ENCODE data around the gene GAGE12G. TPM values are rescaled to one million over a fixed set of nuclear protein-coding genes. Genes with fewer than 3 reads are reported as not detected.

GAGE12G gene

DNA sequence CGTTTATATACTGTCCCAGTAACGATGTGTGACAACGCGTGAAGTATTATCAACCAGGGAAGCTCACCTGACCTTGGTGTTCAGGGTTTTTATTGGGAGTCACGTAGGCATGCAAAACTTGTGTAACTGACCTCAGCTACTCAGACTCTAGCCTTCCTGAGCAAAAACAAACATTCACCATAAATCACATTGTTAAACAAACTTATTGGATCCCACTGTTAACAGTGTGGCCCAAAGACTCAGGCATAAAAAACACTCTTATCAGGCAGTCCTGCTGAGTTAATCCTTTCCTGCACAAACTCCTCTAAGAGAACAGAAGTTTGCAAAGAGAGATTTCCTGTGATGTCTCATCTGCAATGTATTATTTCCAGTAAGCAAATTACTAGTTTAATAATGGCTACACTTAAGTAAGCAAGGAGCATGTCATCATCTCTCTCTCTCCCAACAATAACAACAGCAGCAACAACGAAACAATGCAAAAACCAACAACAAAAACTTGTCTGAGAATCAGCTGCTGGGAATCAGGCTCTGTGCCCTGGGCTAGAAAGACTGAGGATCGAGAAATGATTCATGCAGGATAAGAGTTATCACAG, 40.6 kb downstream of the GAGE12G start:
- Histone ChIP-seq H3K9ac (ENCODE audit: low read length) (no peak overlapping the region), H3K4me3 (ENCODE audit: insufficient read depth in 1 of 2, low read depth in 1 of 2, low read length in 2 of 2) (no peak overlapping the region), H3K4me2 (ENCODE audit: low read length, poor library complexity, severe bottlenecking) (no peak overlapping the region), H4K91ac (ENCODE audit: low read length) (no peak overlapping the region), H4K8ac (ENCODE audit: low read length) (no peak overlapping the region), H3K4ac (ENCODE audit: low read depth in 1 of 2, low read length in 2 of 2) (no peak overlapping the region), H3K36me3 (ENCODE audit: control insufficient read depth in 1 of 2, insufficient read depth in 2 of 2, low read depth in 1 of 2, low read length in 2 of 2) (no peaks in the 10 kb centered on the region), H2BK120ac (ENCODE audit: low read depth, low read length) (no peak overlapping the region), H3K79me1 (replicated peaks; ENCODE audit: low read length, poor library complexity, severe bottlenecking) (no peaks in the 10 kb centered on the region), H2AFZ (ENCODE audit: low read depth, low read length) (no peak overlapping the region), H3K23ac (ENCODE audit: low read length in 2 of 2) (no peak overlapping the region), H2BK15ac (ENCODE audit: low read depth, poor library complexity, severe bottlenecking) (no peak overlapping the region), H3K4me1 (ENCODE audit: control insufficient read depth, insufficient read depth, low read depth, low read length) (no peaks in the 10 kb centered on the region), H2BK5ac (ENCODE audit: low read depth, low read length, poor library complexity, severe bottlenecking) (no peak overlapping the region), H2AK5ac (ENCODE audit: low read length, severe bottlenecking) (no peak overlapping the region), H3K14ac (ENCODE audit: low read length in 2 of 2) (no peak overlapping the region), H3K9me3 (ENCODE audit: control insufficient read depth, low read length) (no peaks in the 10 kb centered on the region), H3K18ac (ENCODE audit: low read depth in 1 of 2, low read length in 2 of 2) (no peak overlapping the region), H3K27ac (ENCODE audit: low read length, poor library complexity, severe bottlenecking) (no peak overlapping the region), H2BK12ac (ENCODE audit: low read length in 2 of 2) (no peak overlapping the region), H3K27me3 (ENCODE audit: control insufficient read depth in 1 of 2, insufficient read depth in 1 of 2, low read length in 2 of 2) (peaks cover 0 to 26% of the 10 kb centered on the region in 2 experiments)
- DNase-seq, result no peak
- WGBS, result 45% methylated on average over 6 of the region's 7 CpGs

DNA sequence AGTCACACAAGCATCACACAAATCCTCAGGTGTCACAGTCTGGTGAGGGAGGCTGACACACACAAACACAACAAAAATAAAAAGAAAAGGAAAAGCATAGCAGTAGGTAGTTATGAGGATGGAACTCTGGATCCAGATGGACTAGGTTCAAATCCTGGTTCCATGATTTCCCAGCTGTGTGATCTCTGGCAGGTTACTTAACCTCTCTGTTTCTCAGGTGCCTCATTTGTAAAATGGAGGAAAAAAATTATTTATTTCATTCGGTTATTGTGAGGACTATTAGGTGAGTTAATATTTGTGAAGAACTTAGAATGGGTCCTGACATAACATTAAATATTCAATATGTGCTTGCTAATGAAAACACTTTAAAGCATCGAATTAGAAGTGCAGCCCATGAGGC, 48.4 kb downstream of the GAGE12G start:
- Histone ChIP-seq H2AFZ (ENCODE audit: low read depth, low read length) (no peak overlapping the region), H3K18ac (ENCODE audit: low read depth in 1 of 2, low read length in 2 of 2) (no peak overlapping the region), H3K23ac (ENCODE audit: low read length in 2 of 2) (no peak overlapping the region), H2BK15ac (ENCODE audit: low read depth, poor library complexity, severe bottlenecking) (no peak overlapping the region), H3K4me3 (ENCODE audit: insufficient read depth in 1 of 2, low read depth in 1 of 2, low read length in 2 of 2) (no peak overlapping the region), H4K91ac (ENCODE audit: low read length) (no peak overlapping the region), H3K4me1 (ENCODE audit: control insufficient read depth, insufficient read depth, low read depth, low read length) (no peaks in the 10 kb centered on the region), H3K27ac (ENCODE audit: low read length, poor library complexity, severe bottlenecking) (no peak overlapping the region), H2BK120ac (ENCODE audit: low read depth, low read length) (no peak overlapping the region), H3K27me3 (ENCODE audit: control insufficient read depth in 1 of 2, insufficient read depth in 1 of 2, low read length in 2 of 2) (peaks cover 0 to 3% of the 10 kb centered on the region in 2 experiments), H2BK12ac (ENCODE audit: low read length in 2 of 2) (no peak overlapping the region), H4K8ac (ENCODE audit: low read length) (no peak overlapping the region), H3K9me3 (ENCODE audit: control insufficient read depth, low read length) (no peaks in the 10 kb centered on the region), H2AK5ac (ENCODE audit: low read length, severe bottlenecking) (no peak overlapping the region), H2BK5ac (ENCODE audit: low read depth, low read length, poor library complexity, severe bottlenecking) (no peak overlapping the region), H3K9ac (ENCODE audit: low read length) (no peak overlapping the region), H3K4ac (ENCODE audit: low read depth in 1 of 2, low read length in 2 of 2) (no peak overlapping the region), H3K14ac (ENCODE audit: low read length in 2 of 2) (no peak overlapping the region), H3K4me2 (ENCODE audit: low read length, poor library complexity, severe bottlenecking) (no peak overlapping the region), H3K36me3 (ENCODE audit: control insufficient read depth in 1 of 2, insufficient read depth in 2 of 2, low read depth in 1 of 2, low read length in 2 of 2) (no peaks in the 10 kb centered on the region), H3K79me1 (replicated peaks; ENCODE audit: low read length, poor library complexity, severe bottlenecking) (no peaks in the 10 kb centered on the region)
- 86% methylated on average over 1 of the region's 2 CpGs for WGBS
- DNase-seq, result no peak

Small RNA genes lying within 50 kb of the gene (small RNA-seq; reads per million reads assigned to genes)
- not detected for gene GAGE12B (ENCODE audit: low read depth)

All from mesenchymal stem cell (in vitro differentiated cells and primary cell).